NK-92 (cell line): Measurements from ENCODE around the gene LPCAT3.

ENCODE experiments used
- DNase-seq: peaks from one replicate; lab custom pipeline; 2025; ENCODE audit not compliant: unreplicated experiment; lab: John Stamatoyannopoulos, UW

Gene LPCAT3

DNA sequence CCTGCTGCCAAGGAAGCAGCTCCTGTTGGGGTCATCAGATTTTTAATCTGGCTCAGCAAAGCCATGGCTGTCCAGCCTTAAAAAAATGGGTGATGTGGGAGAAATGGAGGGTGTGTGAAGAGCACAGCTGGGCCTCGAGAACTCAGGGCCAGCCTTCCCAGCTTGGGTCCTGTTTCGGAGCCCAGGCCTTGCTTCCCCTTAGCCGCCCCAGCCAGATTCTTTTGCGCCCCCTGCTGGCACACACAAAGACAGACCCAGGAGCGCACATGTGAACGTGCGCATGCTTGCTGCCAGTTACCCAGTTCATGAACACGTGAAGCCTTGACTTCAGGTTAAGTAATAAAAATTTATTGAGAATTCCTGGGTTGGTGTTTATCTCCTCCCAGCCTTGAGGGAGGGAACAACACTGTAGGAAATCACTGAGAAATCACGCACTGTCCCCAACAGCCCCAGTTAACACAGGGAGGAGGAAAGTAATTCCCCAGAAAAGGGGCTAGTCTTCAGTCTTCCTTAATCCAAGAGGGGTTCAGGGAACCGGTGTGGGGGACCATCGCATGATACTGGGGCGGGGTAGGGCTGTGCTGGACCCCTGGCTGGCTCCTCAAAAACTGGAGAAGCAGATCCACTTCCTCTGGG is 53.1 kb downstream of the LPCAT3 start:
- DNase-seq: peak; percentile 13

DNA sequence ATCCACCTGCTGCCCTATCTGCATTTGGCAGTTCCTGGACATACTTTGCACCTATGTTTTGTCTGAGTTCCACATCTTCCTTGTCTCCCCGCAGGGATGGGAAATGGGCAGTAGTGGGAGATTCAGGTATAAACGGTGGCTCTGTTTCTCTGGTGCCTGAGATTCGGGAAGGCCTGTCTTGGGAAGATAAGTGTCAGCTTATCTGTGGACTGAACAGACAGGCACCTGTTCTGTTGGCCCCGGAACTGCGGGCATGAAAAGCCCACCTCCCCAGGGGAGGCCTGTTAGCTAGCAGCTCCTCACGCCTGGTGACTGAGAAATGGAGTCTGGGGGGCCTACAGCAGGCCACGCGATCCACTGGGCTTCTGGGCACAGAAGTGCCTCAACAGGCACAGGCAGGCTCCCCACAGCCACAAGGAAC is 53.7 kb downstream of the LPCAT3 start:
- DNase-seq: no peak

DNA sequence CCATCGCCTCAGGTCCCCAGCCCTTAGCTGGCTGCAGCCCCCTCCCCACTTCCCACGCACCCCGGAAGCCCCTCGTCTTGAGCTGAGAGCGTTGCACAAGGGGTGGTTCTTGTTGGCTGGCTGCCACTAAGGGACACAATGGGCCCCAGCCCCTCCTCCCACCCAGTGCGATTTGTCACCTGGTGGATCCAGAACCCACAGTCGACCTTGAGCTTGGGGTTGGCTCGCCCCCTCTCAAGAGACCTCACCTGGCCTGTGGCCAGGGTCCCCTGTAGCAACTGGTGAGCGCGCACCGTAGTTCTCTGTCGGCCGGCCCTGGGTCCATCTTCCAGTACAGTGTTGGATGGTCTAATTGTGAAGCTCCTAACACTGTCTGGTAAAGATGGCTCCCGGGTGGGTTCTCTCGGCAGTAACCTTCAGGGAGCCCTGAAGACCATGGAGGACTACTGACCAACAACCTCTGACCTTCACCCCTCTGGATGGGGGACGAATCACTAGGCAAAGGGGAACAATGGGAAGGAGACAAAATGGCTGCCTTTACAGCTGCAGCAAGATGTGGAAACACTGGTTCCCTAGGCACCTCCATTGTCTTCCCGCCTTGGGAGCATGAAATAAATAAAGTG is 54.4 kb downstream of the LPCAT3 start:
- DNase-seq: no peak

DNA sequence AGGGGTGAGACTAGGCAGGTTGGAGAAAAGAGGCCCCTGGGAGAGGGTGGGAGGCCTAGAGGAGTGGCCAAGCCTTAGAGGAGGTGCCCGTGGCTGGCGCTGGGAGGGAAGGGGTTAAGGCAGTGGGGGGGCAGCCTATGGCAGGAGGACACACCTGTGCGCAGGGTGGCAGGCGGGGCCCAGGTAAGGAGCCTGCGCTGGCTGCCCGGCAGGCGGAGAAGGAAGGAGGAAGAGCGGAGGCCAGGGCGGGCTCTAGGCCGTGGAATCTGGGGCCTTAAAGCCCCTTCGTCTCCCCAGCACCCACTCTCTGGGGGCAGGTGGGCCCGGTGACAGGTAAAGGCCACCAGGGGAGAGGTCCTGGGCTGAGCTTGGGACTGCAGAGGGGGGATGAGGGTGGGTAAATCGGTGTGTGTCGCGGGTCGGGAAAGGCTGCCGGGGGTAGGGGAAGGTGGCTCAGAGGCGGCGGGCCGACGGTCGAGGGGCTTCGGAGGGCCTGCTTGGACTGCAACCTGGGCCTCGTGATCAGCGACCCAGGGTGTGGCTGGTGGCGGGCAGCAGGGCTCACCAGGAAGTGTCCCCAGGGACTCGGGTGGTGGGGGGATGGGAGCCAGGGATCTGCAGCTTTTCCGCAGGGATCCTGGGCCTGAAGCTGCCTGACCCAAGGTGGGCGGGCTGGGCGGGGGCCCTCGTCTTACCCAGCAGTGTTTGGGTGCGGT is 55.1 kb downstream of the LPCAT3 start:
- no peak for DNase-seq

DNA sequence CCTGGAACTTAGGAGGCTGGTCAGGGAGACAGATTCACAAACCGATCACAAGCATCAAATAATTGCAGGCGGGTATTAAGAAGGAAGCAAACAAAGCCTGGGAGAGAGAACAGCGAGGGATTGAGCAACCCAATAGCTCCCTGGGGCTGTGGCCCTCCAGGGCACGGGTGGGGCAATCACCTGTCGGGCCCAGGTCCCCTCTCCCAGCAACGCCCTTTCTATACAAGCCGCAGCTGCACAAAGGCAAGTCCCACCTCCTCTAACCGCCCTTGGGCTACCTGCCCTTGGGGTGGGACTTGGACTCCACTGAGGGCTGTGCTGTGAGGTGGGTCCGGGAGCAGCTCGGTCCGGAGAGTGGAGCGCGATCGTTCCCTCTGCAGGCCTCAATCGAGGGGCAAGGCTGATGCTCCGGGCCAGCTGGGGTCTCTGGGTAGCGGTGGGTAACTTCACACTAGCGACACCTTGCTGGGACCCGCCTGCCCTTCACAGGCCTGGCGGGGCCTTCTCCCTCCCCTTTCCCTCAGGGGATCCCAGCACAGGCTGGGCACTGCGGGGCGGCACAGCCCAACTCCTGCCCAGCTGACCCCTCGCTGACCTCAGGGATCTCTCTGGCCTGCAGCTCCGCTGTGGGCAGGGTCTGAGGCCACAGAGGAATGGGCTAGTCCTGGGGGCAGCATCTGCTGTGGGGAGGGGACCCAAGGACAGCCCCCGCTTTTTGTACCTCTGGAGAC is 55.8 kb downstream of the LPCAT3 start:
- no peak for DNase-seq

DNA sequence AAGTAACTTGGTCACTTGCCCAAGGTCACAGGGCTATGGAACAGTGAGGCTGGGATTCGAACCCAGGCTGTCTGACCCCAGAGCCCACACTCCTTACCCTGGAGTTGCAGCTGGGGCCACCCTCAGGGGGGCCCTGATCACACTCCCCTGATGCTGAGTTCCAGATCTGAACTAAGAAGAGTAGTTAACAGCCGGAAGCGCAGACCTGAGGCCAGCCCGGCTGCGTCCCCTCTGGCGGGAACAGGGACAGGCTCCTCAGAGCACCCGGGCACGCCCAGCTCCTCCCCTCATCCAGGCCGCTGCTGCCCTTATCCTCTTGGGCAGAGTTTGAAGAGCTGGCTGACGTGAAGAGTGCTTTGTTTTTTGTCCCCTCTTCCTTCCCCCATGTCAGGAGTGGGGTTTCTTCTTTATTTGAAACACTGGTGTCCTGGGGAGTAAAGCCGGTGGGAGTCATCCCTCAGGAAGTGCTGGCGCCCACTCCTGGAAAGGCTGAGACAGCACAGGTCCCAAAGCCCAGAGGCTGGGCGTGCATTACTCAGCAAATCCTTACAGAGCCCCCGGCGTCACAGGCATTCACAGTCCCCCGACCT is 56.5 kb downstream of the LPCAT3 start:
- DNase-seq: no peak

DNA sequence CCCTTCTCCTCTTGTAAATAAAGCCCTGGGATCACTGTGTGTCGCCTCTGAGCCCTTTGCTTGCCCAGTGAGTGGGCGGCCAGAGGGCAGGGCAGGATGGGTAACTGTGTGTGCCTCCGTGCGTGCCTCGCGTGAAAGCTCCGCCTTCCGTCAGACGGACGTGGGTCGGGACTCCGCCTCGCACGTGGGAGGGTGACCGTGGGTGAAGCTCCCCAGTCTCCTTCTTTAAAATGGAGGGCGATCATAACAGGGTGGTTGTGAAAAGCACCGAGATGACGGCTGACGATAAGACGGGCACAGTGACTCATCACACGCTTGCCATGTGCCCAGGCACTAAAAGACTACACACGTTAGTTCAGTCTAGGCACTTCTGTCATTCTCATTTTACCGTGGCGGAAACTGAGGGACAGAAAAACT is 57.0 kb downstream of the LPCAT3 start:
- DNase-seq: peak; percentile 10

DNA sequence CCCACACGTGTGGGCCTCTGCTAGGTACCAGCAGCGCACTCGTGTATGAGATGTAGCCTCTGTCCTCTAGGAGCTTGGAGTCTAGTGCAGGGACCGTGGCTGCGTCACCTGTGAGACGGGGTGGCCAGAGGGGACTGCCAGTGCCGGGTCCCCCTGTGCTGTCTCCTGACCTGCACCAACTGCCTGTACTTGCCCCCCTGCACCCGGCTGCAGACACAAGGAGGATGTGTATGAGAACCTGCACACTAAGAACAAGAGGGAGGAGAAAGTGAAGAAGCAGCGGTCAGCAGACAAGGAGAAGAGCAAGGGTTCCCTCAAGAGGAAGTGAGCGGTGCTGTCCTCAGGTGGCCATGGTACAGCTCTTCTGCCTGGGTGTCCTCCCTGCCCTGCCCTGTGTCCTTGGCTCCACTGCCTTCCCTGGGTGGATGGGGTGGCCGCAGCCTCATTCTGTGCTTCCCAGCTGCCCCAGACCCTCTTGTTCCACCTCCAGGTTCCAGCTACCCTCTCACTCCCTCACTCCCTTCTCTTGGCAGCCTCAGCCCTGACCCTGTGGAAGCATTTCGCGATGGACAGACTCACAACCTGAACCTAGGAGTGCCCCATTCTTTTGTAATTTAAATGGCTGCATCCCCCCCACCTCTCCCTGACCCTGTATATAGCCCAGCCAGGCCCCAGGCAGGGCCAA is 57.5 kb downstream of the LPCAT3 start:
- DNase-seq: no peak

DNA sequence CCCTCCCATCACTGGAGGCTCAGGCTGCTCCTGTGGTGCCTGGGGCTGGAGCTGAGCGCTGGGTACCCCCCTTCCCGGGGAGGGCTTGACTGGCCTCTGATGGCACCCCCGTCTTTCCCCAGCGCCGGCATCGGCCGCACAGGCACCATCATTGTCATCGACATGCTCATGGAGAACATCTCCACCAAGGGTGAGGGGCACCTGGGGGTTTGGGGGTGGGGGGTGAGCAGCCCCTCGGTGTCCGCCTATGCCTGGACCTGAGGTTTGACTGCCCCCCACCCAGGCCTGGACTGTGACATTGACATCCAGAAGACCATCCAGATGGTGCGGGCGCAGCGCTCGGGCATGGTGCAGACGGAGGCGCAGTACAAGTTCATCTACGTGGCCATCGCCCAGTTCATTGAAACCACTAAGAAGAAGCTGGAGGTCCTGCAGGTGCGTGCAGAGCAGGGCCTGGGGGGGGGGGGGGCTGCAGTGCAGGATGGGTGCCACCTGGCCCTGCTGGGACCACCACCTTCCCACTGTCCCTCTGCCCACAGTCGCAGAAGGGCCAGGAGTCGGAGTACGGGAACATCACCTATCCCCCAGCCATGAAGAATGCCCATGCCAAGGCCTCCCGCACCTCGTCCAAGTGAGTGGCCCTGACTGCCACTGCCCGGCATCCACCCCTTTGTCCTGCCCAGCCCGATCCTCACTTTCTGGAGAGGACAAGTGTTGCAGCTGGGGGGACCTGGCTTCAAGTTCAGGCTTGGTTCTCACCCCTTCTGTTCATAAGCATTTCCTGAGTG is 58.3 kb downstream of the LPCAT3 start:
- DNase-seq: no peak

DNA sequence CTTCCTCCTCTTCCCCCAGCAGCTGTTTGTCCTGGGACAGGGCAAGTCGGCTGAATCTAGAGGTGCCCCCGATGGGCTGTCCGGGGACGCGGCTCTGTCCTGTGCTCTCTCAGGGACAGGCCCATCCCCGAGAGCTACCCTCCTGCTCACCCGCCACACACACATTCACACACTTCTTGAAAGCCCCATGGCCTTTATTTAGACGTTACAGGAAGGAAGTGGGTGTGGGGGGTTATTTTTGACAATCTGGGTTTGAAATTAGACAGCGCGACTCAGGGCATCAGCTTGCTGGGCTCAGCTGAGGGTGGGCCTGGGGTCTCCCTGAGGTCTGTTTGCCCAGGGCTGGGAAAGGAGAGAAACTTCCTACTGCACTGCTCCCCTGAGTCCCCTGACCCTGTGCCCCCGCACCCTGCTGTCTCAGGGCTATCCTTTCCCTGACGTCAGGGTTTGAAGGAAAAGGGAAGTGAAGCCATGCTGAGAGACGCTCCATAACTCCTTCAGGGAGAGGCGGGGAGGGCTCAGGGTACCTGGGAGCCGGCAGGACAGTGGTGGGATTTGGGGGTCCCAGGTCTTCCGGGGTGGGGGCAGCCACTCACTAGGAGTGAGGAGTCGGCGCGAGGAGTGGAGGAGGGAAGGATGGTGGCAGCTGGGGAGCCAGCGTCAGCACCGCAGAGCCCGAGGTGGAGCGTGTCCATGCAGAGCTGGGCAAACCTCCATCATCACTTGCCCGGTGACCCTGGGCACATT is 59.0 kb downstream of the LPCAT3 start:
- DNase-seq: no peak

DNA sequence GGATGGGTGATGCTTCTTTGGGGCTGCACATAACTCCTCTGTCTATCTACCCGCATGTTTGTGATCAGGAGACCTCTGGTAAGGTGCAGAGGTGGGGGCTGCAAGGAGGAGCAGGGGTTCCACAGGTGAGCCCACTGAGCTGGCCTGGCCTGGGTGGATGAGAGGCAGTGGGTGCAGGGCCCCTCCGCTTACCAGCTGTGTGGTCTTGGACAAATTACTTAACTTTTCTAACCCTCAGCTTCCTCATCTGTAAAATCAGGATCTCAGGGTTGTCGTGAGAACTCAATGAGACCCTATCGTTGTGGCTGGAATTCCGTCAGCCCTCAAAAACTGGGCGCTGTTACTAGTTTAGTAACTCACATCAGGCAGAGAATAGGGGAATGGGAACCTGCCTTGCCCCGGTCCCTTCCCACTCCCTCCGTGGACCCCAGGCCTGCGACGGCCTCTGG is 59.6 kb downstream of the LPCAT3 start:
- DNase-seq: no peak

DNA sequence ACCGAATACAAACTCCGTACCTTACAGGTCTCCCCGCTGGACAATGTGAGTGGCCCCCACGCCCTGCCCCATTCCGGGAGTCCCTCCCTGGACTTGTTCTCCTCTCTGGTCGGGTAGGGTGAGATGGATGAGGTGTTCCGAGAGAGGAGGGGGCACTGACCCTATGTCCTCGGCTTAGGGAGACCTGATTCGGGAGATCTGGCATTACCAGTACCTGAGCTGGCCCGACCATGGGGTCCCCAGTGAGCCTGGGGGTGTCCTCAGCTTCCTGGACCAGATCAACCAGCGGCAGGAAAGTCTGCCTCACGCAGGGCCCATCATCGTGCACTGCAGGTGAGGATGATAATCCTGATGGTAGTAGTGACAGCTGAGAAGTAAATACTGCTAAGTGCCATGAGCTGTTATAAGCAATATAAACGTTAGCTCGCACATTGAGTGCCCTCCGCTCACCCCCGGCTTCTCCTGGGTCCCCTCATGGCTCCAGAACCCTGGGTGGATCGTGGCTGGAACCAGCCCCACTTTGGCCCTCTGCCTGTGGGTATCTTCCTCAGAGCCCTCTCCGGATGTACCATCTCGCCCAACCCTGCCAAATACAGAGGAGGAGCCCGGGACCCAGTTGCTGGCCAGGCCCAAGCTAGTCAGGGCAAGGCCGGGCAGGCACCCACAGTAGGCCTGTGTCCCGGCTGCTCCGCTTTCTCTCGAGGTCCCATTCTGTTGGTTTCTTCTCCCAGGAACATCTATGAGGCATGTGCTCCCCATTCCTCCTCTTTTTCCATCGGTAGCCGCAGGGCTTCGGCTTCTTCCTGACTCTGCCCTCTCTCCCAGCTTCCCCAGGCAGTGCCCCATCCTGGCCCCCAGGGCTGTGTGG is 60.3 kb downstream of the LPCAT3 start:
- no peak for DNase-seq

DNA sequence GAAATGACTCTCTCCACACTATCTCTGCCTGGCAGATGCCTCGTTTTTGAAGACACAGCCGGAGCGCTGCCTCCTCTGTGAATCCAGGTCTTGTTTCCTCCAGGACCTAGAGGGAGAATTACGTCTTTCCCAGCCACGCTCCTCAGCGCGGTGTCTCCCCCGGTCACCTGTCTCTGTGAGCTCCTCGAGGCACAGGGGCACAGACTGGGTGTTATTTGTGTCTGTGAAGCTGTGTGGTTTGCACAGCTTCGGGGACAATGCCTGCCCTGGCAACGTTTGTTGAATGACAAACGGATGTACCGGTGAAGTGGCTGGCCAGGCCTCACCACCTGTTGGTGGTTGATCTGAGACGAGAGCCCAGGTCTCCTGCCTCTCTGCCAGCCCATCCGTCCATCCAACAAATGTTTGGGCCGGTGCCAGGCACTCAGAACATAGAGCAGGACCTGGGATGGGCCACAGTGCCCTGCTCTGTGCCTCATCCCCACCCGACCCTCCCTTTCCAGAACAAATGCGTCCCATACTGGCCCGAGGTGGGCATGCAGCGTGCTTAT is 61.0 kb downstream of the LPCAT3 start:
- DNase-seq: no peak

DNA sequence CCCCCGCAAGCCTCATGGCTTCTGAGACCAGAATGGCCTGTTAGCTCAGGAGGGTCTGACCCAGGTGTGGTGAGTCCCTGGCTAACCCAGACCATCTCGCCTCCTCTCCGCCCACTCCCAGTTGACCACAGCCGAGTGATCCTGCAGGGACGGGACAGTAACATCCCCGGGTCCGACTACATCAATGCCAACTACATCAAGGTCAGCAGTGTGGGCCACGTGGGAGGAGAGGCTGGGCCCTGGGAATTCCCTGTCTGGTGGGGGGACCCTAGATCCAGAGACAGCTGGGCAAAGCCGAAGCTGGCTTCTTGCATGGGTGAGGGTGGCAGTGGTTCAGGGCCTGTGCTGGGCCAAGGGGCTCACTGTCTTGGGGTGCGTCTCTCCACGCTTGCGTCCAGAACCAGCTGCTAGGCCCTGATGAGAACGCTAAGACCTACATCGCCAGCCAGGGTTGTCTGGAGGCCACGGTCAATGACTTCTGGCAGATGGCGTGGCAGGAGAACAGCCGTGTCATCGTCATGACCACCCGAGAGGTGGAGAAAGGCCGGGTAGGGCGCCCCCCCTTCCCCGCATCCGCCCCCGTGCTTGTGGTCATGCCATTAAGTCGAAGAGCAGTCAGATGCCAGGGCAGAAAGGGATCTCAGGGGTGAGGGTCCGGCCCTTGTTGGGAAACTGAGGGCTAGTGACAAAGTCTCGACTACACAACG is 62.1 kb downstream of the LPCAT3 start:
- no peak for DNase-seq

DNA sequence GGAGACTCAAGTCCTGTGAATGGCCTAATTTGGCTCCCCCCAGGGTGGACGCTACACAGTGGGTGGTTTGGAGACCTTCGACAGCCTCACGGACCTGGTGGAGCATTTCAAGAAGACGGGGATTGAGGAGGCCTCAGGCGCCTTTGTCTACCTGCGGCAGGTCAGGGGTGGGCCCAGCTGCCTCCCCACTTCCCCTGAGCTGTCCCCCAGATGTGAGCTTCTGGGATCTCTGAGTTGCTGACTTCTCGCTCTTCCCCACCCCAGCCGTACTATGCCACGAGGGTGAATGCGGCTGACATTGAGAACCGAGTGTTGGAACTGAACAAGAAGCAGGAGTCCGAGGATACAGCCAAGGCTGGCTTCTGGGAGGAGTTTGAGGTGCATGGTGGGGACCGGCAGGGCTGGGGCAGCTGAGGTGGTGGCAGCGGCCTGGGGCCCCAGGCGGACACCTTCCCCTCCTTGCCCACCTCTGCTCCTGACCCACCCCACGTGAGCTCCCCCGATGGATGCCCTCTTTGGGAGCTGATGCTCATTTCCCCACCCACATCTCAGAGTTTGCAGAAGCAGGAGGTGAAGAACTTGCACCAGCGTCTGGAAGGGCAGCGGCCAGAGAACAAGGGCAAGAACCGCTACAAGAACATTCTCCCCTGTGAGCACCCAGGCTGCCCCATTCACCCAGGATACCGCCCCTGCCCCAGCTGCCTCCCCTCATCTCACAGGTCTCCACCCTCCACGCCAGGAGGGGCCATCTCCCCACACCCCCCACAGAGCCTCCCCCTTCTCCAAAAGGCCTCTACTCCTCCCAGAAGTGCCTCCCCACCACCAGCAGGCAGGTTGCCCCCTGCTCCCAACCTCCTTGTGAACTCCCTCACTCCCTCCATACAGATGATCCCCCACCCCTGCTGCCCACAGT is 62.9 kb downstream of the LPCAT3 start:
- no peak for DNase-seq
